Keratinocyte (primary cell): ENCODE measurements around the gene MEGF8.

ENCODE experiments used
- CTCF ChIP-seq, 3 experiments: IDR thresholded peaks in 1 of 3; conservative IDR thresholded peaks in 1 of 3; optimal IDR thresholded peaks in 1 of 3; 2 replicates in 2 of 3; 3 replicates in 1 of 3; pipeline versions ENCODE3 to v1.5.1; 2011; ENCODE audit warnings: low read length in 3 of 3, mild to moderate bottlenecking in 3 of 3, moderate library complexity in 2 of 3, control low read depth in 1 of 3, inconsistent platforms in 1 of 3; ENCODE audit not compliant: insufficient read depth in 2 of 3; ENCODE audit errors: extremely low read depth in 1 of 3
- EZH2 ChIP-seq: IDR thresholded peaks from one replicate; pipeline ENCODE4 v1.6.1; 2012; ENCODE audit warnings: inconsistent platforms, mild to moderate bottlenecking, low read length, moderate library complexity

- TF ChIP-seq EZH2 (no peak), CTCF (optimal IDR thresholded peaks at IDR 0.05 in 1 of 3, IDR thresholded peaks at IDR 0.05 in 1 of 3, conservative IDR thresholded peaks at IDR 0.05 in 1 of 3; ENCODE audit: extremely low read depth in 1 of 3, insufficient read depth in 2 of 3, low read length in 3 of 3) (no peak)
These were observed 37.0 kb upstream of the MEGF8 start for GRCh38 chr19:42288387-42288786.
